ENCODE data around the gene VAV3.
"Not testable (repeated sequence)": the region's sequence is repeated elsewhere in the genome, so short reads cannot be mapped to it uniquely, and the experiment has no call there.

The VAV3 gene

GRCh38 chr1:107740579-107740978 lies 224.4 kb downstream of the VAV3 start:
- TF ChIP-seq, protein P1, sequence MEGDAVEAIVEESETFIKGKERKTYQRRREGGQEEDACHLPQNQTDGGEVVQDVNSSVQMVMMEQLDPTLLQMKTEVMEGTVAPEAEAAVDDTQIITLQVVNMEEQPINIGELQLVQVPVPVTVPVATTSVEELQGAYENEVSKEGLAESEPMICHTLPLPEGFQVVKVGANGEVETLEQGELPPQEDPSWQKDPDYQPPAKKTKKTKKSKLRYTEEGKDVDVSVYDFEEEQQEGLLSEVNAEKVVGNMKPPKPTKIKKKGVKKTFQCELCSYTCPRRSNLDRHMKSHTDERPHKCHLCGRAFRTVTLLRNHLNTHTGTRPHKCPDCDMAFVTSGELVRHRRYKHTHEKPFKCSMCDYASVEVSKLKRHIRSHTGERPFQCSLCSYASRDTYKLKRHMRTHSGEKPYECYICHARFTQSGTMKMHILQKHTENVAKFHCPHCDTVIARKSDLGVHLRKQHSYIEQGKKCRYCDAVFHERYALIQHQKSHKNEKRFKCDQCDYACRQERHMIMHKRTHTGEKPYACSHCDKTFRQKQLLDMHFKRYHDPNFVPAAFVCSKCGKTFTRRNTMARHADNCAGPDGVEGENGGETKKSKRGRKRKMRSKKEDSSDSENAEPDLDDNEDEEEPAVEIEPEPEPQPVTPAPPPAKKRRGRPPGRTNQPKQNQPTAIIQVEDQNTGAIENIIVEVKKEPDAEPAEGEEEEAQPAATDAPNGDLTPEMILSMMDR (conservative IDR thresholded peaks at IDR 0.05; ENCODE audit: control insufficient read depth, insufficient read depth, low read depth, low read length), result no peak
- DNase-seq (ENCODE audit: low read depth), result no peak
- no peak overlapping the region for H3K4me3 ChIP-seq (ENCODE audit: control insufficient read depth, low read depth, low read length)

- TF ChIP-seq, protein P1 (conservative IDR thresholded peaks at IDR 0.05; ENCODE audit: control insufficient read depth, insufficient read depth, low read depth, low read length), result no peak
- DNase-seq (ENCODE audit: low read depth), result no peak
- H3K4me3 ChIP-seq (ENCODE audit: control insufficient read depth, low read depth, low read length), result no peak overlapping the region
Observed at GRCh38 chr1:107739651-107740050, 225.3 kb downstream of the VAV3 start.

DNA sequence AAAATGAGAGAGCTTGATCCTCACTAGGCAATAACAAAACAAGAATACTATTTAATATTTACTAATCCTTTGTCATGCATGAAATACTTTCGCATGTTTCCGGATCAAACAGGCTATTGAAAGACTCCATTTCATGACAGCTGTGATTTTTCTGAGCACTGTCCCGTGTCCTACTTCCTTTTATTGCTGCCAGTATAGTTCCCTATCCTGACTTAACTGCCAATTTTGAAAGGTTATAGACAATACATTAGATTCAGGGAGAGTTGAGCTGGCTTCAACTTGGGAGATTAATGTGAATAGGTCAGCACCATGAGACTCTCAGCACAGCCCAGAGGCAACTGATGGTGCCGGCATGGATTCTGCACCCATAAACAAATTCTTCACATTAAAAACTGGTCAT lies 225.8 kb downstream of the VAV3 start:
- TF ChIP-seq, protein P1 (conservative IDR thresholded peaks at IDR 0.05; ENCODE audit: control insufficient read depth, insufficient read depth, low read depth, low read length), result no peak
- no peak for DNase-seq (ENCODE audit: low read depth)
- H3K4me3 ChIP-seq (ENCODE audit: control insufficient read depth, low read depth, low read length), result no peak overlapping the region

DNA sequence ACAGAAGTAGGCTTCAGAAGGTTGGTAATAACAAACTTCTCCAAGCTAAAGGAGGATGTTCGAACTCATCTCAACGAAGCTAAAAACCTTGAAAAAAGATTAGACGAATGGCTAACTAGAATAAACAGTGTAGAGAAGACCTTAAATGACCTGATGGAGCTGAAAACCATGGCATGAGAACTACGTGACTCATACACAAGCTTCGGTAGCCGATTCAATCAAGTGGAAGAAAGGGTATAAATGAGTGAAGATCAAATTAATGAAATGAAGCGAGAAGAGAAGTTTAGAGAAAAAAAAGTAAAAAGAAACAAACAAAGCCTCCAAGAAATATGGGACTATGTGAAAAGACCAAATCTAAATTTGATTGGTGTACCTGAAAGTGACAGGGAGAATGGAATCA lies 231.6 kb downstream of the VAV3 start:
- not testable (repeated sequence) for DNase-seq (ENCODE audit: low read depth); H3K4me3 ChIP-seq (ENCODE audit: control insufficient read depth, low read depth, low read length)

DNA sequence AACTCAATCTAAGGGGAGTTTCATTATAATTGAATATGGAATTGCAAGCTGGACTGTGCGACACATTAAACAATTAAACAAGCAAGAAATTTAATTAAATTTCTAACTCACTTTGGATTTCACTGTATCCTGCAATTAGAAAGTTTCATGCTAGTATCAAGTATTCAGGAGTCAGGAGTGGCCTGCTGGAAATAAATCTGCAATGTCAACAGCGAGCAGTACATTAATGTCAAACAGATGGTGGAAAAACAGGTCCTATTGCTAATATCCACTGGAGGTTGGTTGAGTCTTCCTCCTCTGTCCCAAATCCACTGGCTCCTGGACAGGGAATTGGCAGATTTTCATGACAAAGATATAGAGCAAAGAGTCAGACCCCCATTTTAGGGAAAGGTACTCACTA lies 237.1 kb downstream of the VAV3 start:
- H3K4me3 ChIP-seq (ENCODE audit: control insufficient read depth, low read depth, low read length), result no peak overlapping the region
- TF ChIP-seq, protein P1 (conservative IDR thresholded peaks at IDR 0.05; ENCODE audit: control insufficient read depth, insufficient read depth, low read depth, low read length), result no peak
- no peak for DNase-seq (ENCODE audit: low read depth)

- TF ChIP-seq, protein P1 (conservative IDR thresholded peaks at IDR 0.05; ENCODE audit: control insufficient read depth, insufficient read depth, low read depth, low read length), result no peak
- no peak for DNase-seq (ENCODE audit: low read depth)
- no peak overlapping the region for H3K4me3 ChIP-seq (ENCODE audit: control insufficient read depth, low read depth, low read length)
Observed at GRCh38 chr1:107726860-107727259, 238.1 kb downstream of the VAV3 start.

- H3K4me3 ChIP-seq (ENCODE audit: control insufficient read depth, low read depth, low read length), result no peak overlapping the region
- TF ChIP-seq, protein P1 (conservative IDR thresholded peaks at IDR 0.05; ENCODE audit: control insufficient read depth, insufficient read depth, low read depth, low read length), result no peak
- DNase-seq (ENCODE audit: low read depth), result no peak
Observed at GRCh38 chr1:107724648-107725047, 240.3 kb downstream of the VAV3 start.

DNA sequence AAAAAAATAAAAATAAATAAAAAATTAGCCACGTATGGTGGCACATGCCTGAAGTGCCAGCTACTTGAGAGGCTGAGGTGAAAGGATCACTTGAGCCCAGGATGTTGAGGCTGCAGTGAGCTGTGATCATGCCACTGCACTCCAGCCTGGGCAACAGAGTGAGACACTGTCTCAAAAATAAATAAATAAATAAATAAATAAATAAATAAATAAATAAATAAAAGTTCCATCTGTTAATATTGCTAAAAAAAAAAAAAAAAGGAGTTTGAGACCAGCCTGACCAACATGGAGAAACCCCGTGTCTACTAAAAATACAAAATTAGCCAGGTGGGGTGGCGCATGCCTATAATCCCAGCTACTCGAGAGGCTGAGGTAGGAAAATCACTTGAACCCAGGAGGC lies 244.8 kb downstream of the VAV3 start:
- DNase-seq (ENCODE audit: low read depth); H3K4me3 ChIP-seq (ENCODE audit: control insufficient read depth, low read depth, low read length): not testable (repeated sequence)
